H9 (cell line): ENCODE results near the gene PAX8. TPM values are rescaled to one million over a fixed set of nuclear protein-coding genes. Genes with fewer than 3 reads are reported as not detected.

Experiments
- DNase-seq: peaks from one replicate; pipeline ENCODE4 v3.0.0-alpha.2; 2017
- H2AFZ ChIP-seq: one replicate; pipeline ENCODE4 v1.6.1; 2013; ENCODE audit warnings: mild to moderate bottlenecking, low read length, control low read depth, moderate library complexity
- H2AK5ac ChIP-seq: 2 replicates; pipeline ENCODE4 v1.6.1; 2013; ENCODE audit warnings: low read length, control low read depth, mixed read lengths; ENCODE audit not compliant: insufficient read length
- H2BK120ac ChIP-seq: one replicate; pipeline ENCODE4 v1.6.1; 2013; ENCODE audit warnings: low read depth, mild to moderate bottlenecking, low read length, control low read depth, inconsistent platforms; ENCODE audit not compliant: poor library complexity, severe bottlenecking
- H2BK12ac ChIP-seq: 2 replicates; pipeline ENCODE4 v1.6.1; 2013; ENCODE audit warnings: low read length, control low read depth, mixed read lengths, low read depth; ENCODE audit not compliant: insufficient read length
- H2BK15ac ChIP-seq: 2 replicates; pipeline ENCODE4 v1.6.1; 2013; ENCODE audit warnings: low read depth, low read length, control low read depth
- H2BK20ac ChIP-seq: one replicate; pipeline ENCODE4 v1.6.1; 2013; ENCODE audit warnings: low read depth, mild to moderate bottlenecking, low read length, control low read depth, inconsistent platforms; ENCODE audit not compliant: poor library complexity, severe bottlenecking
- H2BK5ac ChIP-seq: 2 replicates; pipeline ENCODE4 v1.6.1; 2013; ENCODE audit warnings: low read length, control low read depth, mixed read lengths; ENCODE audit not compliant: insufficient read length
- H3K14ac ChIP-seq: 2 replicates; pipeline ENCODE4 v1.6.1; 2013; ENCODE audit warnings: low read length, control low read depth; ENCODE audit not compliant: insufficient read depth
- H3K18ac ChIP-seq: 2 replicates; pipeline ENCODE4 v1.6.1; 2013; ENCODE audit warnings: low read depth, mild to moderate bottlenecking, mixed read lengths, low read length, control low read depth; ENCODE audit not compliant: insufficient read length
- H3K23ac ChIP-seq: 2 replicates; pipeline ENCODE4 v1.6.1; 2013; ENCODE audit warnings: low read length, control low read depth, mixed read lengths, low read depth; ENCODE audit not compliant: insufficient read length
- H3K23me2 ChIP-seq: 2 replicates; pipeline ENCODE4 v1.6.1; 2013; ENCODE audit warnings: low read depth, mild to moderate bottlenecking, mixed read lengths, low read length, control low read depth; ENCODE audit not compliant: insufficient read length, poor library complexity, severe bottlenecking
- H3K27ac ChIP-seq: 2 replicates; pipeline ENCODE4 v1.5.1; 2013; ENCODE audit warnings: low read length, control low read depth, mixed read lengths, low read depth; ENCODE audit not compliant: insufficient read length
- H3K27me3 ChIP-seq: 2 replicates; pipeline ENCODE4 v1.6.1; 2013; ENCODE audit warnings: low read length, control low read depth, inconsistent platforms; ENCODE audit not compliant: insufficient read depth
- H3K4ac ChIP-seq: 2 replicates; pipeline ENCODE4 v1.6.1; 2013; ENCODE audit warnings: low read depth, mild to moderate bottlenecking, control low read depth, inconsistent platforms, low read length, moderate library complexity
- H3K4me1 ChIP-seq: 2 replicates; pipeline ENCODE4 v1.6.1; 2013; ENCODE audit warnings: low read length, control low read depth, inconsistent platforms; ENCODE audit not compliant: insufficient read depth
- H3K4me2 ChIP-seq: 2 replicates; pipeline ENCODE4 v1.6.1; 2013; ENCODE audit warnings: low read length, control low read depth, mixed read lengths; ENCODE audit not compliant: insufficient read length, insufficient read depth
- H3K56ac ChIP-seq: 2 replicates; pipeline ENCODE4 v1.6.1; 2013; ENCODE audit warnings: low read depth, mild to moderate bottlenecking, mixed read lengths, low read length, control low read depth; ENCODE audit not compliant: insufficient read length
- H3K79me1 ChIP-seq: 2 replicates; pipeline ENCODE4 v1.6.1; 2013; ENCODE audit warnings: low read depth, mild to moderate bottlenecking, moderate library complexity, low read length, control low read depth, inconsistent platforms; ENCODE audit not compliant: insufficient read depth, poor library complexity, severe bottlenecking
- H3K79me2 ChIP-seq: 2 replicates; pipeline ENCODE4 v1.6.1; 2013; ENCODE audit warnings: low read length, control low read depth, inconsistent platforms; ENCODE audit not compliant: insufficient read depth
- H3K9ac ChIP-seq: 2 replicates; pipeline ENCODE4 v1.6.1; 2013; ENCODE audit warnings: low read length, control low read depth, mixed read lengths; ENCODE audit not compliant: insufficient read length; ENCODE audit errors: extremely low read depth
- H3K9me3 ChIP-seq: one replicate; pipeline ENCODE4 v1.6.1; 2013; ENCODE audit warnings: low read depth, low read length, inconsistent platforms; ENCODE audit not compliant: control insufficient read depth
- H3T11ph ChIP-seq: one replicate; pipeline ENCODE4 v1.6.1; 2013; ENCODE audit warnings: mild to moderate bottlenecking, low read length, control low read depth, inconsistent platforms
- H4K20me1 ChIP-seq: one replicate; pipeline ENCODE4 v1.6.1; 2013; ENCODE audit not compliant: control insufficient read depth, insufficient read length, insufficient read depth
- H4K5ac ChIP-seq: 2 replicates; pipeline ENCODE4 v1.6.1; 2013; ENCODE audit warnings: low read depth, mild to moderate bottlenecking, mixed read lengths, low read length, control low read depth; ENCODE audit not compliant: insufficient read length
- H4K8ac ChIP-seq: replicated peaks from 2 replicates; pipeline ENCODE4 v1.6.1; 2013; ENCODE audit warnings: low read length, control low read depth, mixed read lengths, low read depth; ENCODE audit not compliant: insufficient read length
- H4K91ac ChIP-seq: 2 replicates; pipeline ENCODE4 v1.6.1; 2013; ENCODE audit warnings: low read depth, mild to moderate bottlenecking, moderate library complexity, mixed read lengths, low read length, control low read depth; ENCODE audit not compliant: insufficient read length
- H3K27ac Mint-ChIP-seq, 3 experiments: 2 replicates in 2 of 3; 3 replicates in 1 of 3; pipeline ENCODE4 v1.8.0; 2020 to 2021; ENCODE audit warnings: mixed read lengths in 3 of 3, mild to moderate bottlenecking in 1 of 3, moderate library complexity in 1 of 3
- H3K27me3 Mint-ChIP-seq: 2 replicates; pipeline ENCODE4 v1.8.0; 2021; ENCODE audit warnings: low read depth, mild to moderate bottlenecking, moderate library complexity, mixed read lengths
- H3K36me3 Mint-ChIP-seq, 3 experiments: 2 replicates in 2 of 3; 3 replicates in 1 of 3; pipeline ENCODE4 v1.8.0; 2020 to 2021; ENCODE audit warnings: low read depth in 3 of 3, mixed read lengths in 3 of 3; ENCODE audit not compliant: insufficient read depth in 1 of 3
- H3K4me1 Mint-ChIP-seq, 2 experiments: 2 replicates each; pipeline ENCODE4 v1.8.0; 2020; ENCODE audit warnings: mixed read lengths in 2 of 2
- H3K4me3 Mint-ChIP-seq, 2 experiments: 2 replicates in 1 of 2; 3 replicates in 1 of 2; pipeline ENCODE4 v1.8.0; 2020 to 2021; ENCODE audit warnings: mild to moderate bottlenecking in 2 of 2, mixed read lengths in 2 of 2, moderate library complexity in 1 of 2
- H3K9me3 Mint-ChIP-seq, 2 experiments: 2 replicates in 1 of 2; 3 replicates in 1 of 2; pipeline ENCODE4 v1.8.0; 2020; ENCODE audit warnings: mild to moderate bottlenecking in 2 of 2, mixed read lengths in 2 of 2, moderate library complexity in 1 of 2
- WGBS: extraction: QIAGEN DNeasy Blood & Tissue Kit; methylation state at CpG from one replicate; pipeline ENCODE4 v1.1.7; 2013; ENCODE audit warnings: missing lambda C conversion rate, low lambda C conversion rate, mixed read lengths; ENCODE audit not compliant: insufficient read length; ENCODE audit errors: extremely low coverage; 5-methylcytosine and 5-hydroxymethylcytosine counted together
- total RNA-seq: library from RNA; stranded (reverse); gene quantifications from 2 replicates; pipeline ENCODE4 v1.2.1, GENCODE V29; 2021
- TF ChIP-seq, protein P1 (sequence below): fragments of 200-600 bp; sonication (generic); conservative IDR thresholded peaks from 3 replicates; pipeline ENCODE4 v1.8.0; 2021; ENCODE audit warnings: antibody characterized with exemption, mild to moderate bottlenecking

Gene PAX8
- total RNA-seq, 1 experiment from 2014 or later: not detected

DNA sequence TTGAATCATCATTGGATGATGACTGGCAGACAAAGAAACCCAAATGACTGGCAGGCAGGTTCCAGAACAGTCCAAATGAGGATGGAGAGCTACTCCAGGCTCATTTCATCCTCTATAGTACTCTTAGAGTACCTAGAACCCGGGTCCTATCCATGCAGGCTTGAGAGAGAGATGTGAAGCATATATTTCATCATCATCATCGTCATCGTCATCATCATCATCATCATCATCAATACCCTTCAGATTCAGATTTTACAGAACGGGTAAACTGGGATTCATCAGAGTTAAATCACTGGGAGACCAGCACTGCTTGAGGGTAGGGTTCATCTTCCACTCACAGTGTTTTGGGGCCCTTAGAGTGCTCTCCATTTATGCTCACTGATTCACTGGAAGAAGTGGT, 52.3 kb downstream of the PAX8 start:
- H3K27ac Mint-ChIP-seq: no peak overlapping the region
- no peaks in the 10 kb centered on the region for H3K27me3 ChIP-seq
- H3K23ac ChIP-seq: no peak overlapping the region
- H3K9me3 ChIP-seq: no peaks in the 10 kb centered on the region
- no peak overlapping the region for H3K14ac ChIP-seq
- no peak overlapping the region for H3T11ph ChIP-seq
- H3K4me1 Mint-ChIP-seq: peaks cover 5 to 6% of the 10 kb centered on the region in 2 experiments
- no peak overlapping the region for H3K27ac ChIP-seq
- H3K18ac ChIP-seq: no peak overlapping the region
- no peak overlapping the region for H2BK20ac ChIP-seq
- no peaks in the 10 kb centered on the region for H3K79me2 ChIP-seq
- TF ChIP-seq, protein P1, sequence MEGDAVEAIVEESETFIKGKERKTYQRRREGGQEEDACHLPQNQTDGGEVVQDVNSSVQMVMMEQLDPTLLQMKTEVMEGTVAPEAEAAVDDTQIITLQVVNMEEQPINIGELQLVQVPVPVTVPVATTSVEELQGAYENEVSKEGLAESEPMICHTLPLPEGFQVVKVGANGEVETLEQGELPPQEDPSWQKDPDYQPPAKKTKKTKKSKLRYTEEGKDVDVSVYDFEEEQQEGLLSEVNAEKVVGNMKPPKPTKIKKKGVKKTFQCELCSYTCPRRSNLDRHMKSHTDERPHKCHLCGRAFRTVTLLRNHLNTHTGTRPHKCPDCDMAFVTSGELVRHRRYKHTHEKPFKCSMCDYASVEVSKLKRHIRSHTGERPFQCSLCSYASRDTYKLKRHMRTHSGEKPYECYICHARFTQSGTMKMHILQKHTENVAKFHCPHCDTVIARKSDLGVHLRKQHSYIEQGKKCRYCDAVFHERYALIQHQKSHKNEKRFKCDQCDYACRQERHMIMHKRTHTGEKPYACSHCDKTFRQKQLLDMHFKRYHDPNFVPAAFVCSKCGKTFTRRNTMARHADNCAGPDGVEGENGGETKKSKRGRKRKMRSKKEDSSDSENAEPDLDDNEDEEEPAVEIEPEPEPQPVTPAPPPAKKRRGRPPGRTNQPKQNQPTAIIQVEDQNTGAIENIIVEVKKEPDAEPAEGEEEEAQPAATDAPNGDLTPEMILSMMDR: no peak
- no peaks in the 10 kb centered on the region for H3K23me2 ChIP-seq
- H2AFZ ChIP-seq: no peak overlapping the region
- H2AK5ac ChIP-seq: no peak overlapping the region
- H3K36me3 Mint-ChIP-seq: no peaks in the 10 kb centered on the region
- WGBS: no CpG with 5 or more reads among the region's 4 CpGs
- peaks cover 3% of the 10 kb centered on the region for H3K27me3 Mint-ChIP-seq
- no peaks in the 10 kb centered on the region for H3K9me3 Mint-ChIP-seq
- no peak for DNase-seq
- no peaks in the 10 kb centered on the region for H4K20me1 ChIP-seq
- H2BK120ac ChIP-seq: no peak overlapping the region
- H3K56ac ChIP-seq: no peak overlapping the region
- no peak overlapping the region for H3K4me2 ChIP-seq
- H3K9ac ChIP-seq: no peak overlapping the region
- no peak overlapping the region for H2BK12ac ChIP-seq
- H3K4me3 Mint-ChIP-seq: no peak overlapping the region
- H2BK15ac ChIP-seq: no peak overlapping the region
- H4K5ac ChIP-seq: no peak overlapping the region
- H2BK5ac ChIP-seq: no peak overlapping the region
- no peaks in the 10 kb centered on the region for H3K79me1 ChIP-seq
- H4K8ac ChIP-seq: no peak overlapping the region
- no peak overlapping the region for H4K91ac ChIP-seq
- H3K4ac ChIP-seq: no peak overlapping the region
- no peaks in the 10 kb centered on the region for H3K4me1 ChIP-seq
